HG03565 (cell line): ENCODE data around the gene LEMD2.
A peak's percentile ranks its signal among the peaks of the same experiment; 100 is the strongest.

Source experiments
- ATAC-seq: cut with Tn5 transposase; IDR thresholded peaks from one replicate; pipeline ENCODE4 v1.9.1; 2021; ENCODE audit warnings: mild to moderate bottlenecking, moderate library complexity; ENCODE audit not compliant: unreplicated experiment

The LEMD2 gene

GRCh38 chr6:33797626-33798342, 8.9 kb upstream of the LEMD2 start:
- ATAC-seq = no peak

GRCh38 chr6:33794910-33795623, 6.1 kb upstream of the LEMD2 start:
- no peak for ATAC-seq

DNA sequence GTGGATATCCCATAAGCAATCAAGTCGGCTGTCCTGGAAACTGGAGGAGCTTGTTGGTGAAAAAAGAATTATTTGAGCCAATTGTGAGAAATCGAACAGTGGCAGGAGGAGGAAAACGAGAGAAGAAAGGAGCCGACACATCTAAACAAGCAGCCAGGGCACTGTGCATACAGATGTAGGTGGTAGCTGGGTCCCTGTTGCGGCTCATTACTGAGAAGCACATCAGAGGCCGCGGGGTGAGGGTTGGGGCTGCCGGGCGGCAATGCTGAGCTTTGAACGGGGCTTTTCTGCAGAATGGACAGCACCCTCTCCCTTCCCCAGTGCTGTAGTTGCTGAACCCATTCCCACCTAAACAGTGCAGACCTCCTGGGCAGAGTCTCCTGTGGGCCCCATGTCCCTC, 4.1 kb upstream of the LEMD2 start:
- ATAC-seq = no peak

- no peak for ATAC-seq
Measured at GRCh38 chr6:33791620-33792019, 2.7 kb upstream of the LEMD2 start.

DNA sequence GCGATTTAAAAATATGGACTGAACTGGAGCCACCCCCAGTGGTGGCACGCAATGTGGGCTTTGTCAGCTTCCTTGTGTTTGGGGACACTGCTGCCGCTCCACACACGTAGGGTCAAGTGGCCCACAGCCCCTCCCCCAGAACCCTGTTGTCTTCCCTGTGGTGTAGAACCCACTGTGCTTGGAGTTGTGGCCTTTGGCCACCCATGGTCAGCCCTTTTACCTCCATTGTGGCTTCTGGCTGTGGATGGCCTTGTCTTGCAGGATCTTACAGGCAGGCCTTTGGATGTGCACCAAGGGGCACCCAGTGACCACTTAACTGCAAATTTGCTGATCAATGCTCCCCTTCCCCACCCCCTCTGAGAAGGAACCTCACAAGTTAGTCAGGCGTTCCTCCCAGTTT, 2.0 kb upstream of the LEMD2 start:
- no peak for ATAC-seq

DNA sequence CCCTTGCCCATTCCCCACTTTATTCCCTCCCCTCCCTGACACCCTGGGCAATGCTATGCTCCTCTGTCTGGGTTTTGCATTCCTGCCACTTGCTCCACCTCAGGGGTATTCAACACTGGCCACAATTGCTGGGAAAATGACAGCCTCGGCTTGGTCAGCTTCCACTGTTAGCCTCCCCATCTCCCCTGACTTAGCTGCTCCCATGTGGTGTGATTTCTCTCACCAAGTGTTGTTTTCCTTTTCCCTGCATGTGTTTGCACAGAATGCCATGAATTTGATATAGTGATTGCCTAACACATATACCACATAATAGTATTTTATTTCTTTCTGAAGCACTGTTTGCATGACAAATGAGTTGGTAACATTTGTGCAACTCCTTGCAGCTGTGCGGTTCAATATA, 1.4 kb upstream of the LEMD2 start:
- no peak for ATAC-seq

DNA sequence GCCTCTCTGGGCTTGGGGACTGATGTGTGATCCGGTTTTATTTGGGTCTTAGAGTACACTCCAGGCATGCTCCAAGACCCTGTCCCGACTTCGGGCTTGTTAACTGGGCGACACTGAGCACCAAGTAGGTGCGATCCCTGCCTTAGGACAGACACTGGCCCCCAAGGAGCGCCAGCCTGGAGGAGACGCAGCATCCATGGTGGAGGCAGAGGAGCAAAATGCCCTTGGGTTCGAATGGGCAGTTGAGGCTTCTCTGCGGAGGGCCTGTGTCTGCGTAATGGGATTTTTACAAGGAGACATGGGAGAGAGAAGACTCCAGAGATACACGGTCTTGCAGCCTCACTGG, 593 bp upstream of the LEMD2 start:
- no peak for ATAC-seq

DNA sequence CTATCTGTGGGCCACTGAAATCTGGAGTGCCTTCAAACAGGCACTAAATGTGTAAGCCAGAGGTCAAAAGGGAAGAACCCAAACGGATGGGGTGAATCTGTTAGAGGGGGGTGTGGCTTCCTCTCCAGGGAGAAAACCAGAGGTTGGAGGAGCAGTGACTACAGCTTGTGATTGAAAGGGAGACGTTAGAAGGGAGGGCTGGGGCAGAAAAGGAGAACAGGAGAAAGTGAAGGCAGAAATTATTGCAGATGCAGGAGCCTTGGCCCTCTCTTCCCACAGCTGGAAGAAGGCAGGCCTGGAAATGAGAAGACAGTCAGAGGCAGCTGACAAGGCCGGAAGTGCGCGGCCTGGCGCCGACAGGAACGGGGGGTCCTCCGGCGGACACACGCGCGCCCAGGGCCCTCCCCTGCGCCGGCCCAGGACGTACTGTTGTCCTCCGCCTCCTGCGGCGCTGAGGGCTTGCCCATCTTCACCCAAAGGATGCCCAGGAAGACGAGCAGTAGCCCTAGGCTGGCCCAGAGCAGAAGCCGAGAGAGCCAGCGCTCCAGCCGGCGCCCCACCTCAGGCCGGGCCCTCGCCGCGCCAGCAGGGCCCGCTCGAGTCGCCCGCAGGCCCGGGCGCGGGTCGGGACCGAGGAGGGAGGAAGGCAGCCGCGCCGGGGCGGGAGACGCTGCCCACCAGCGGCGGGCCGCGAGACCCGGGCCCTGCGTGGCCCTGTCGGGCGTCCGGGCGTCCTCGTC, 806 bp downstream of the LEMD2 start:
- ATAC-seq = peak; percentile 28

GRCh38 chr6:33787346-33787953, 1.5 kb downstream of the LEMD2 start:
- ATAC-seq = no peak

GRCh38 chr6:33786736-33787135, 2.2 kb downstream of the LEMD2 start:
- no peak for ATAC-seq

DNA sequence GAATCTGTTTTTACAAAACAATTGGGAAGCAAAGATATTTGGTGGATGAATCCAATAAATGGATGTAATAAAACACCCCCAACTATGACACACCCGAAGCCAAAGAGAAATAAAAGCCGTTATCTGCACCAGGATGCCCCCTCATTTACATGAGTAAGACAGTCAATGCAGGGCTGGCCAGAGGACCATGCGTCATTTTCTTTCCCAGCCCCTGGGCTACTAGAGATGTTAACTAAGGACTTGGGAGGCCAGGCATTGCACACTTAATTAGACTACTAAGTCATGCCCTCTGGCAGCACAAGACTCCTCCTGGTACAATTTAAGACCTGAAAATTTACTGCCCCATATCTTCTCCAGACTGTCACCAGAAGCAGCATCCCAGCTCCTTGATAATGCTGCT, 3.2 kb downstream of the LEMD2 start:
- ATAC-seq = no peak

- no peak for ATAC-seq
Measured at GRCh38 chr6:33784787-33785186, 4.1 kb downstream of the LEMD2 start.

DNA sequence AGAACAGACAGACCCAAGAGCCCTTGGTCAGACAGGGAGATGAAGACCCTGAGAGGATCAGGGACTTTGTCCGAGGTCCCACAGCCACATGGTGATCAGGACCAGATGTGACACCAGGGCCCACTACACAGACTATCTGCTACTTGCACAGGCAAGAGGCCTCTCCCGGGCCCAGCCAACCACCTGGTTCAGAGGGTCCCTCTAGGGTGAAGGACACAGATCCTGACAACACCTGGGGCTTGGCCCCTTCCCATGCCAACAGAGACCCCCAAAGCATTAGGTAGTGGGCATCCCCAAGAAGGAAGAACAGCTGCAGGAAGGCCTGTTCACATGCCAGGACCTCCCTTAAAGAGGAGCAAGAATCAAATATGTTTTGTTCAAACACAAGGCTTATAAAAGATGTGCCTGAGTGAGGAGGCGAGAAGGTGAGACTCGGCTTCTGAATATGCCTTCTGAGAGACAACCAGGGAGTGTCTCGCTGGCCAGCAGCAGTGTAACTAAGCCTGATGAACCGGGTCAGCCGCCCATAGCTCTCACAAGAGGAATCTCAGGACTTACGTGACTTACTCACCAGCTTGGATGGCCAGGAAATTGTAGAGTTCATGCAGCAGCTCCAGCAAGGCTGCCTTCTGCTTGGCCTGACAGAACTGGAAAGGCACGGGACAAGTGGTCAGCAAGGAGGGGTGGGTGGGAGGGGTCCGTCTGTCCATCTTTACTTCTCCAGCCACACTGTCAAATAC, 5.0 kb downstream of the LEMD2 start:
- ATAC-seq = no peak

DNA sequence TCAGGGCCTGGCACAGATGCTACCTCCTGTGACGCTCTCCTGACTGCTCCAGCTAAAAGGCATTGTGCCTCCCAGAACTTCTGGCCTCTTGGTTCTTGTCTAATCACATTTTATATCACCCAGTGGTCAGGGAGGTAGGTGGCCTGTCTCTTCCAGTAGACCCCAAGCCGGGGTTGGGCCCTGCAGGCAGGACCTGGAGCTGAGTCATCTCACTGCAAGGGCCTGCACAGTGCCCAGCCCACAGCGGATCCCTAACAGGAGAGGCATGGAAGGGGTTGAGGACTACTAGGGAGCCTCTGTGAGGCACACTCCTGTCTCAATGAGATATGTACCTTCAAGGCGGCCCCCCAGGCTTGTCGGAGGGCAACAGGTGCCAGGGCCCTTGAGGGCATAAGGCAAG, 6.4 kb downstream of the LEMD2 start:
- no peak for ATAC-seq

DNA sequence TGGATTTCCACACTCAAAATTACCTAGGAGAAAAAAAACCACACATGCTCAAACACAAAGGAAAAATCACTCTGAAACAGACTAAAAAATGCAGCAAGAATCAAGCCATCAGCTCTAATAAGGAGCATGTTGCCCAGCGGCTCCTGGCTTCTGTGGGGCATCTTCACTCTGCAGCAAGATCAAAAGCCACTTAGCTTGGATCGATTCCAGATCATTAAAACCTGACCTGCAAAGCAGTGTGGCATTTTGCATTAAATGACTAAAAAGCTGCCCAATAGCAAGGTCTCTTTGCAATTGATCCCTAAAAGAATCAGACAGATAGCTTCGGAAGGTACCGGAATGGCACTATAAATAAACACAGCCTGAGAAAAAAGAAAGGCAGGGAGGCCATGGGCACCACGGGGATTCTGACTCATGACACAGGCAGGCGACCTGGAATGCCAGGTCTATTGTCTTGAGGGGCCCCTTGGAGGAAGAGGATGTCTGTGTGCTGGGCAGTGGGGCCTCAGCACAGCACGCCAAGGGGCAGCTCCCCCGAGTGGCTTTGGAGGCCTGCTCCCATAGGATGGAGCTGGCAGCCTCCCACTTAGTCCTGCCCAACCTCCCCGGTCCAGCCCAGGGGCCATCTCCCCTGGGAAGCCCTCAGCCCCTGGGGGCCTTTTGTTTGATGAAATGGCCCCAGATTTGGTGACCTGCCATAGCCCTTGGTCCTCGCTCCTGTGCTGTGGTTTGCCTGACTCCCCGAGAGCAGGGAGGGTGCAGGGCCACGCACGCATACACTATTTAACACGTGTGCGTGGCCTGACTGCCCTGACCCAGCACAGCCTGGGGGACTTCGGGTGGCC, 7.6 kb downstream of the LEMD2 start:
- no peak for ATAC-seq

DNA sequence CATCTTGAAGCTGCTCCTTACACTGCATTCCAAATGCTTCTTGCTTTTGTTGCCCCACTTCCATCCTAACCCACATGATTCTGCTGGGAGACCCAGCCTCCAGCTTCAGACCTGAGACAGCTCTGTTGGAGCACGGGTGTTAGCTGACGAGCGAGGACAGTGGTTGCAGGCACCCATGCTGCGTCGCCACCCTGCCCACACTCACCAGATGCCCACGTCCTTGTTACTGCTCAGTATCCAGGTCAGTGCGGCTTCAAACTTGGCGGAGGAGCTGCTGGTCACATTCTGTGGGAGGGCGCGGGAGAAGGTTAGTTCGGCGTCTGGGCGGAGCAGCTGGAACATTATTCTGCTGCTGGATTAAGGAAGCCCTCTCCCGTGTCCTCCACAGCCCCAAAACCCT, 9.0 kb downstream of the LEMD2 start:
- ATAC-seq = no peak

DNA sequence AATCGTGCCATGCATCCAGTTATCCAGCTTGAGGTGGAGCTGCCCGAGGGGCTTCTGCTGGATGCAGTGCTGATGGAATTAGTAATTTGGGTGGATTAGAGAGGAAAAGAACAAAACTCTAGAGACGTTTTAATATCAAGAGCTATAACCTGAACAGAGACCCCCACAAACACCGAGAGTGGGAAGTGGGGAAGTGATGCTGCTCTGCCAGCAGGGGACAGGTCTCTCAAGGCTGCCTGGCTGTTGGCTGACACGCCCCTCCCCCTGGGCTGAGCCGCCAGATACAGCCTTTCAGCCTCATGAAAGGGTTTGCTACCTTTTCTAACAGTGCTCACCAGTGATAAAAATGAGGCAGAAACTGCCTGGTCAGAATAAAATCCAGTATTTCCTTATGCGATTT, 9.6 kb downstream of the LEMD2 start:
- ATAC-seq = no peak

- ATAC-seq = no peak
Measured at GRCh38 chr6:33778444-33779121, 10.3 kb downstream of the LEMD2 start.
